Esophagus squamous epithelium (tissue), 5 donors: Measurements from ENCODE around the gene ENGASE. TPM values are rescaled to one million over a fixed set of nuclear protein-coding genes. Genes with fewer than 3 reads are reported as not detected.

Experiments used
- DNase-seq: peaks from one replicate; lab custom pipeline; 2025; lab: John Stamatoyannopoulos, UW
- H3K27ac ChIP-seq, 4 donors: fragments of 200-600 bp; sonication (generic); one replicate each; pipeline ENCODE4 v1.5.1; 2016 to 2019; ENCODE audit warnings: mild to moderate bottlenecking in 1 of 4
- H3K27me3 ChIP-seq, 4 donors: fragments of 200-600 bp; sonication (generic); 1 replicate in 3 of 4; 2 replicates in 1 of 4; pipeline versions ENCODE4 v1.5.1 to v1.6.0; 2017 to 2021; ENCODE audit warnings: antibody characterized with exemption in 1 of 4
- H3K36me3 ChIP-seq, 3 donors: fragments of 200-600 bp; sonication (generic); one replicate each; pipeline ENCODE4 v1.5.1; 2016 to 2019
- H3K4me1 ChIP-seq, 3 donors: fragments of 200-600 bp; sonication (generic); one replicate each; pipeline ENCODE4 v1.5.1; 2017 to 2019
- H3K4me3 ChIP-seq, 4 donors: fragments of 200-600 bp; sonication (generic); 1 replicate in 3 of 4; 2 replicates in 1 of 4; pipeline ENCODE4 v1.5.1; 2016 to 2019; ENCODE audit warnings: mild to moderate bottlenecking in 2 of 4, moderate library complexity in 1 of 4
- H3K9me3 ChIP-seq, 3 donors: fragments of 200-600 bp; sonication (generic); one replicate each; pipeline ENCODE4 v1.5.1; 2016 to 2019
- POLR2A ChIP-seq, 4 donors: fragments of 450-650 bp; IDR thresholded peaks; one replicate each; pipeline ENCODE4 v1.6.1; 2017; ENCODE audit warnings: antibody characterized with exemption in 4 of 4, mild to moderate bottlenecking in 4 of 4, moderate library complexity in 3 of 4
- WGBS, 2 donors: methylation state at CpG; one replicate each; pipeline ENCODE4 v1.1.5; 2018; 5-methylcytosine and 5-hydroxymethylcytosine counted together
- intact Hi-C: fragments of 100-400 bp; cut with DNase I; formaldehyde crosslinking; loops from one replicate; pipeline ENCODE4 v1.15.0; 2022
- total RNA-seq, 4 donors: library from RNA; depleted of rRNA; stranded (reverse); fragments of >200 nt; gene quantifications; one replicate each; pipeline ENCODE4 v1.1.0, GENCODE V29; 2016
- TF ChIP-seq, protein P1 (sequence below), 6 experiments: fragments of 450-650 bp in 4 of 6; fragments of 200-600 bp in 2 of 6; sonication (generic) in 2 of 6; IDR thresholded peaks; one replicate each; pipeline ENCODE4 v1.5.1; 2016 to 2019; ENCODE audit warnings: antibody characterized with exemption in 6 of 6, mild to moderate bottlenecking in 4 of 6, moderate library complexity in 4 of 6
- donor health status: DM: yes; HTN: yes; CAD: no.

ENGASE gene
- total RNA-seq, 4 donors from 2014 or later, result 6.0 to 32.2 (median 9.5) TPM

- no peak overlapping the region for H3K27ac ChIP-seq
- H3K9me3 ChIP-seq, result no peaks in the 10 kb centered on the region
- peaks cover 0 to 7% (median 0%) of the 10 kb centered on the region in 3 donors for H3K4me1 ChIP-seq
- no peak for DNase-seq
- 37 to 58% methylated on average over 15 to 16 of the region's 41 CpGs for WGBS, 2 donors
- H3K36me3 ChIP-seq, result peaks cover 21 to 93% (median 22%) of the 10 kb centered on the region in 3 donors
- H3K27me3 ChIP-seq, result no peaks in the 10 kb centered on the region
- H3K4me3 ChIP-seq, result no peak overlapping the region
- TF ChIP-seq, protein P1, sequence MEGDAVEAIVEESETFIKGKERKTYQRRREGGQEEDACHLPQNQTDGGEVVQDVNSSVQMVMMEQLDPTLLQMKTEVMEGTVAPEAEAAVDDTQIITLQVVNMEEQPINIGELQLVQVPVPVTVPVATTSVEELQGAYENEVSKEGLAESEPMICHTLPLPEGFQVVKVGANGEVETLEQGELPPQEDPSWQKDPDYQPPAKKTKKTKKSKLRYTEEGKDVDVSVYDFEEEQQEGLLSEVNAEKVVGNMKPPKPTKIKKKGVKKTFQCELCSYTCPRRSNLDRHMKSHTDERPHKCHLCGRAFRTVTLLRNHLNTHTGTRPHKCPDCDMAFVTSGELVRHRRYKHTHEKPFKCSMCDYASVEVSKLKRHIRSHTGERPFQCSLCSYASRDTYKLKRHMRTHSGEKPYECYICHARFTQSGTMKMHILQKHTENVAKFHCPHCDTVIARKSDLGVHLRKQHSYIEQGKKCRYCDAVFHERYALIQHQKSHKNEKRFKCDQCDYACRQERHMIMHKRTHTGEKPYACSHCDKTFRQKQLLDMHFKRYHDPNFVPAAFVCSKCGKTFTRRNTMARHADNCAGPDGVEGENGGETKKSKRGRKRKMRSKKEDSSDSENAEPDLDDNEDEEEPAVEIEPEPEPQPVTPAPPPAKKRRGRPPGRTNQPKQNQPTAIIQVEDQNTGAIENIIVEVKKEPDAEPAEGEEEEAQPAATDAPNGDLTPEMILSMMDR (IDR thresholded peaks at IDR 0.05), result peak in 5 of 6 experiments; percentile 60 to 73 (median 70)
- TF ChIP-seq POLR2A (IDR thresholded peaks at IDR 0.05), result no peak
- intact Hi-C loops, result no loop called here
These were observed 7.9 kb downstream of the ENGASE start for GRCh38 chr17:79082311-79083190.

GRCh38 chr17:79083191-79083971 lies 8.8 kb downstream of the ENGASE start:
- peaks cover 0 to 4% (median 0%) of the 10 kb centered on the region in 3 donors for H3K4me1 ChIP-seq
- DNase-seq, result no peak
- no peak overlapping the region for H3K27ac ChIP-seq
- intact Hi-C loops, result no loop called here
- H3K9me3 ChIP-seq, result no peaks in the 10 kb centered on the region
- no peak overlapping the region for H3K4me3 ChIP-seq
- H3K36me3 ChIP-seq, result peaks cover 21 to 85% (median 22%) of the 10 kb centered on the region in 3 donors
- WGBS, 2 donors, result 63 to 83% methylated on average over 10 to 15 of the region's 28 CpGs
- H3K27me3 ChIP-seq, result no peaks in the 10 kb centered on the region
- TF ChIP-seq, protein P1 (IDR thresholded peaks at IDR 0.05), result no peak
- no peak for TF ChIP-seq POLR2A (IDR thresholded peaks at IDR 0.05)

DNA sequence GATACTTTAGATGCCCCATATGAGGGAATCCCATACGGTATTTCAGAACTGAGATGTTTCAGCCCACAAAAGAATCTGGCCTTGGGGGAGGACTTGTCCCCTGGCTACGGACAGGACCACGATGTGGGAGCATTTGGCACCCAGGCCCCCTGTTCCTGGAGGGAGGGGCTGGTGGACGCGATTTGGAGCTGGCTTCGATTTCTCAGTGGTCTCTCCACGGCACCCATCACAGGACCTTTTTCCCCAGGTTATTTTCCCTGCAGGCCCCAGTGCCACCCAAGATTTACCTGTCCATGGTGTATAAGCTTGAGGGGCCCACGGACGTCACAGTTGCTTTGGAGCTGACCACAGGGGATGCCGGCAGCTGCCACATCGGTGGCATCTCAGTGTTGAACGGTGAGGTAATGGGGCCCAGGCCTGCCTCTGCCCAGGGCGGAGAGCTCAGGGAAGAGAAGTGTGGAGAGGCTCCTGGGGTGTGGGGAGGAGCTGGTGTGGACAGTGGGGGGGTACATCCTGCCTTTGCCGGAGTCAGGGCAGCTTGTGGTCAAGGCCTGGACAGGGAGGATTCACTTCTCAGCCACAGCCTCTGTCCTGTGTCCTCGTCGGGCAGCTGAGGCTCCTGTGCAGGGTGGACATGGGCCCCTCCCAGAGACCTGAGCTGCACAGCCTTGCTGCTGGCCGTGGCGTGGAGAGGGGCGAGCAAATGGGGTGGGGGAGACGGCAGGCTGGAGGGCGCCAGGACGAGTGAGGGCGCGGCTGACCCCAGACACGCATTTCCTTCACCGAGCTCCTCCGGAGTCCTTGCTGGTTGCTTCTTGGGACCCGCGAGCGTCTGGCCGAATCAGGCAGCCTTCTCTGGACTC lies 9.9 kb downstream of the ENGASE start:
- Histone ChIP-seq H3K9me3 (no peaks in the 10 kb centered on the region), H3K36me3 (peaks cover 9 to 74% (median 22%) of the 10 kb centered on the region in 3 donors), H3K27me3 (peaks cover 0 to 2% (median 0%) of the 10 kb centered on the region in 4 donors), H3K4me3 (no peak overlapping the region), H3K4me1 (peaks cover 0 to 8% (median 0%) of the 10 kb centered on the region in 3 donors), H3K27ac (no peak overlapping the region)
- TF ChIP-seq, protein P1 (IDR thresholded peaks at IDR 0.05), result no peak
- TF ChIP-seq POLR2A (IDR thresholded peaks at IDR 0.05), result no peak
- WGBS, 2 donors, result 93 to 95% methylated on average over 17 to 23 of the region's 31 CpGs
- DNase-seq, result no peak
- intact Hi-C loops, result no loop called here

- Histone ChIP-seq H3K27me3 (peaks cover 0 to 10% (median 0%) of the 10 kb centered on the region in 4 donors), H3K36me3 (peaks cover 1 to 65% (median 15%) of the 10 kb centered on the region in 3 donors), H3K4me1 (peaks cover 6 to 17% (median 7%) of the 10 kb centered on the region in 3 donors), H3K27ac (no peak overlapping the region), H3K4me3 (no peak overlapping the region), H3K9me3 (no peaks in the 10 kb centered on the region)
- no peak for DNase-seq
- 79 to 81% methylated on average over 6 to 9 of the region's 30 CpGs for WGBS, 2 donors
- intact Hi-C loops, result no loop called here
- no peak for TF ChIP-seq POLR2A (IDR thresholded peaks at IDR 0.05)
- TF ChIP-seq, protein P1 (IDR thresholded peaks at IDR 0.05), result no peak
These were observed 10.7 kb downstream of the ENGASE start for GRCh38 chr17:79085154-79085920.
